ENCODE measurements around the gene NDUFB7.

Gene NDUFB7

GRCh38 chr19:14517446-14517839 lies 54.4 kb downstream of the NDUFB7 start:
- no peak for TF ChIP-seq CTCF (IDR thresholded peaks at IDR 0.05; ENCODE audit: low read depth, low read length)
- DNase-seq (ENCODE audit: extremely low read depth, low read depth): no peak

GRCh38 chr19:14516746-14517438 lies 55.0 kb downstream of the NDUFB7 start:
- no peak for DNase-seq (ENCODE audit: extremely low read depth, low read depth)
- TF ChIP-seq CTCF (IDR thresholded peaks at IDR 0.05; ENCODE audit: low read depth, low read length): no peak
